NCI-H510A treated with DMSO at 0.1 percent for 48 hours (cell line): ENCODE measurements around the gene AKT1.

ENCODE experiments used
- DNase-seq: peaks from one replicate; lab custom pipeline; 2025; lab: John Stamatoyannopoulos, UW

The AKT1 gene

GRCh38 chr14:104772707-104773504, 22.6 kb downstream of the AKT1 start:
- DNase-seq, result no peak

- no peak for DNase-seq
Observed at GRCh38 chr14:104771918-104772706, 23.4 kb downstream of the AKT1 start.

GRCh38 chr14:104771374-104771773, 24.2 kb downstream of the AKT1 start:
- no peak for DNase-seq

- DNase-seq, result no peak
Observed at GRCh38 chr14:104770851-104771272, 24.7 kb downstream of the AKT1 start.

- DNase-seq, result no peak
Observed at GRCh38 chr14:104770072-104770579, 25.4 kb downstream of the AKT1 start.

- no peak for DNase-seq
Observed at GRCh38 chr14:104769324-104770071, 26.1 kb downstream of the AKT1 start.

GRCh38 chr14:104768437-104769323, 26.9 kb downstream of the AKT1 start:
- DNase-seq, result peak; percentile 83

GRCh38 chr14:104767634-104767918, 28.0 kb downstream of the AKT1 start:
- DNase-seq, result no peak

- DNase-seq, result no peak
Observed at GRCh38 chr14:104766863-104767633, 28.5 kb downstream of the AKT1 start.

GRCh38 chr14:104766256-104766862, 29.2 kb downstream of the AKT1 start:
- no peak for DNase-seq

- DNase-seq, result no peak
Observed at GRCh38 chr14:104765517-104765916, 30.0 kb downstream of the AKT1 start.

- DNase-seq, result no peak
Observed at GRCh38 chr14:104758981-104759969, 36.3 kb downstream of the AKT1 start.

GRCh38 chr14:104757681-104758392, 37.7 kb downstream of the AKT1 start:
- no peak for DNase-seq

GRCh38 chr14:104757238-104757585, 38.3 kb downstream of the AKT1 start:
- DNase-seq, result no peak

- no peak for DNase-seq
Observed at GRCh38 chr14:104756477-104757237, 38.9 kb downstream of the AKT1 start.

GRCh38 chr14:104755621-104756020, 39.9 kb downstream of the AKT1 start:
- DNase-seq, result no peak

- DNase-seq, result no peak
Observed at GRCh38 chr14:104754213-104754851, 41.2 kb downstream of the AKT1 start.
